GM19397 (cell line): Measurements from ENCODE around the gene KLHL7.
"Not testable (repeated sequence)": the region's sequence is repeated elsewhere in the genome, so short reads cannot be mapped to it uniquely, and the experiment has no call there.

Experiments used
- ATAC-seq: cut with Tn5 transposase; IDR thresholded peaks from one replicate; pipeline ENCODE4 v1.9.1; 2021; ENCODE audit warnings: mild to moderate bottlenecking, moderate library complexity; ENCODE audit not compliant: unreplicated experiment

KLHL7 gene

DNA sequence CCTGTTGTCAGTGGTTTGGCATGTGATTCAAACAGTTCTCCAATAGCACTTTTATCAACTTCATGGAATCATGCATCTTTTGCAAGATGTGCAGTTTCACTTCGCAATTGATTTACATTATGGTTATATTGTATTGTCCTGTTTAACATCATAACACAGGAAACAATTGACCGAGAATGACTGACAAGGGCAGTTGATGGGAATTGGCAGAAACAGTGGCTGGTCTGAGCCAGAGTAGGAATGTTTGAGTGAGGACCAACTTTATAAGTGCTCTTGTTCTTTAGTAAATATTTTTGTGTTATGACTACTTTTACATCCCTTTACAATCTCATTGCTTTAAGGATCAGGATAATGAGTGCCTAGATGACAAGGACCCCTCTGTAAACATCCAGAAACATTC, 2.2 kb downstream of the KLHL7 start:
- no peak for ATAC-seq

GRCh38 chr7:23108995-23109394, 3.4 kb downstream of the KLHL7 start:
- no peak for ATAC-seq

- ATAC-seq = no peak
Measured at GRCh38 chr7:23109470-23109869, 3.9 kb downstream of the KLHL7 start.

DNA sequence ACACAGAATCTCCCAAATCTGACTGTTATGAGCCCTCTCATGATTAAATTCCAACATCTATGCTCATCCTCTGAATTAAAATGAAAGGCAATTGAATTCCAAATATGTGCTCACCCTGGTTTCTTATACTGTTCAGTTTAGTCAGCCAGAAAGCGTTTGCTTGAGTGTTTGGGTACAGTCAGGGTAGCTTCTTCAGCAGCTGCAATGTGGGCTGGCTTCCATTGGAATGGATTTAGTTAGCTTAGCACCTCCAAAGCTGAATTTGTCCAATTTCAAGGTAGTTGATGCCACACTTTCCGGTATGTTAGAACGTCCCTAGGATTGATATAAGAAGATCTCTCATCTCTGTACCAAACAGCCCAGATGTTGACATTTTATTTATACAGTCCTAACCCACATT, 9.3 kb downstream of the KLHL7 start:
- no peak for ATAC-seq

- no peak for ATAC-seq
Measured at GRCh38 chr7:23115991-23116390, 10.4 kb downstream of the KLHL7 start.

- no peak for ATAC-seq
Measured at GRCh38 chr7:23117841-23118240, 12.3 kb downstream of the KLHL7 start.

- no peak for ATAC-seq
Measured at GRCh38 chr7:23120106-23120505, 14.5 kb downstream of the KLHL7 start.

DNA sequence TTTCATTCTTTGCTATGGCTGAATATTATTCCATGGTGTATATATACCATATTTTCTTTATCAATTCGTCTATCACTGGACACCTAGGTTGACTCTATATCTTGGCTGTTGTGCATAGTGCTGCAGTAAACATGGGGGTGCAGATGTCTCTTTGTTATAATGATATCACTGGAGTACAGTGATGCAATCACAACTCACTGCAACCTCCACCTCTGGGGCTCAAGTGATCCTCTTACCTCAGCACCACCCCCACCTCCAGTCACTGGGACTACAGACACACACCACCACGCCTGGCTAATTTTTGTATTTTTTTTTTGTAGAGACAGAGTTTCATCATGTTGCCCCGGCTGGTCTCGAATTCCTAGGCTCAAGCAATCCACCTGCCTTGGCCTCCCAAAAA, 15.6 kb downstream of the KLHL7 start:
- ATAC-seq = no peak

GRCh38 chr7:23123007-23123406, 17.4 kb downstream of the KLHL7 start:
- ATAC-seq = no peak

DNA sequence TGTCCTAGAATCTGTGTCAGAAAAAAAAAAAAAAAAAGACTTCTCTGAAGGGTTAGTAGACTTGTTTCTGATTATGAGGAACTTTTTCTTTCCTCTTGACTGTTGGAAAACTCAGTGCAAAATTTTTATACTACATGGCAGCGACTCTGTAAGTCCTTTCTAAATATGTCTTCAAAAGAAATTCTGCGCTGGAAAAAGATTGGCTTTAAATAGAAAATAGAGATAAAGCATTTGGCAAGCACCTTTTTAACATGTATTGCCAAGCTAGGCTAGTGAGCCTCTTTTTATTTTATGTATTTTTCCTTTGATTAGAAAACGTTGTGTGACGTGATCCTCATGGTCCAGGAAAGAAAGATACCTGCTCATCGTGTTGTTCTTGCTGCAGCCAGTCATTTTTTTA, 17.9 kb downstream of the KLHL7 start:
- ATAC-seq = no peak

GRCh38 chr7:23129036-23129435, 23.5 kb downstream of the KLHL7 start:
- no peak for ATAC-seq

DNA sequence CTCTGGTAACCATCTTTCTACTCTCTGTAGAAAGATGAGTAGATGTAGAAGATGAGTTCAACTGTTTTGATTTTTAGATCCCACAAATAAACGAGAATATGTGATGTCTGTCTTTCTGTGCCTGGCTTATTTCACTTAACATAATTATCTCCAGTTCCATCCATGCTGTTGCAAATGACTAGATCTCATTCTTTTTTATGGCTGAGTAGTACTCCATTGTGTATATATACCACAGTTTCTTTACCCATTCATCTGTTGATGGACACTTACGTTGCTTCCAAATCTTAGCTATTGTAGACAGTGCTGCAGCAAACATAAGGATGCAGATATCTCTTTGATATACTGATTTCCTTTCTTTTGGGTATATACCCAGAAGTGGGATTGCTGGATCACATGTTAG, 26.2 kb downstream of the KLHL7 start:
- not testable (repeated sequence) for ATAC-seq

DNA sequence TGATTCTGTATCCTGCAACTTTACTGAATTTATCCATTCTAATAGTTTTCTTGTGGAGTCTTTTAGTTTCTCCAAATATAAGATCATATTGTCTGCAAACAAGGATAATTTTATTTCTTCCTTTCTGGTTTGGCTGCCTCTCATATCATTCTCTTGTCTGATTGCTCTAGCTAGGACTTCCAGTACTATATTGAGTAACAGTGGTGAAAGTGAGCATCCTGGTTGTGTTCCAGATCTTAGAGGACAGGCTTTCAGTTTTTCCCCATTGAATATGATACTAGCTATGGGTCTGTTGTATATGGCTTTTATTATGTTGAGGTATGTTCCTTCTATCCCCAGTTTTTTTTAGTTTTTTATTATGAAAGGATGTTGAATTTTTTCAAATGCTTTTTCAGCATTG, 28.2 kb downstream of the KLHL7 start:
- no peak for ATAC-seq

DNA sequence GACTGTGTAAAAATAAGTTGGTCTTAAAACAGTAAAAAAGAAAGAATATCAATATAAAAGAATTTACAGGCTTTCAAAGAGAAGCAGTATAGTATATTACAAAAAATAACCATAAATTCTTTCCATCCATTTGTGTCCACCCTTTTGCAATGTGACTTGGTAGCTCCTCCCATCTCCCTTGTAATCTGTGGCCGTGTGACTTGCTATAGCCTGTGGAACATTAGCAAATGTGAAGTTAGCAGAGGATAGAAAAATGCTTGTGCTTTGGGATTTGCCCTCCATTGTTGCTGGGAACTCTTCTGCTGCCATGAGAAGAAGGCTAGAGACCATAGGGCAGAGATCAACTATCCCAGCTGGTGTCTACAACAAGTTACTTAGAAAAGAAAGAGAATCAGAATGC, 30.2 kb downstream of the KLHL7 start:
- ATAC-seq = no peak

DNA sequence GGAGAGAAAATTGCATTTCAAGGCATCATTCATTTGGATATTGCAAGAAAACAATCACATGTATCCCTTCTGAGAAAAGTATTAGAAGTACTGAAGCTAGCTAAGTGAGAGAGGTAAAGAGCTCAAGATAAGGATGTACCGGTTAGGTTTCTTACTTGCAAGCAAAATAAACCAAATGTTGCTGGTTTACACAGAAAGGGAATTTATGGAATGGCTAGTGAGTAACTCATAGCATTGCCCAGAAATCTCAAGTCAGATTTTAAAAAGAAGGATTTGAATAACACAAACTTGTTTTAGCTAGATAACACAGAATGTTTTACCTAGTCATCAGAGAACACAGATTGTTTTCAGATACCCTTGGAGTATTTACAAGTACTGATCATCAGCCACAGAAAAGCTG, 30.6 kb downstream of the KLHL7 start:
- ATAC-seq = no peak

GRCh38 chr7:23157679-23158078, 52.1 kb downstream of the KLHL7 start:
- no peak for ATAC-seq

- ATAC-seq = no peak
Measured at GRCh38 chr7:23158546-23158945, 53.0 kb downstream of the KLHL7 start.

- no peak for ATAC-seq
Measured at GRCh38 chr7:23161482-23161881, 55.9 kb downstream of the KLHL7 start.

GRCh38 chr7:23164846-23165245, 59.3 kb downstream of the KLHL7 start:
- no peak for ATAC-seq

DNA sequence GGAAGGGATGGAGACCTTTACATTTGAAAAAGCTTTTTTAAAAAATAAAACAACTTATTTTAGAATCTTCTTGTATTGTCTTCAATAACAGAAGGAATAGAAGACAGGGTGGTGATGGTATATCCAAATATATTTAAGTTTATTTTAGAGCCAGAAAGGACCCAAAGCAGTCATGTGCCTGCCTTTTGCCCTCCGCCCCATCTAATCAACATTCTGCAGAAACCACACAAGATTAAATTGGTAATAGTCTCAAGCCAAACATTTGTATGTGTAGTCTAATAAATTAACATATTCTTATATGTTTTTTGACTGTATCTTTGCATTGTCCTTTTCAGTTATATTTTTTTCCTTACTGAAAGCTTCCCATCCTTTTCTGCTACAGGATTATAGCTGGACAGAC, 59.7 kb downstream of the KLHL7 start:
- no peak for ATAC-seq

GRCh38 chr7:23167691-23168090, 62.1 kb downstream of the KLHL7 start:
- ATAC-seq = no peak

DNA sequence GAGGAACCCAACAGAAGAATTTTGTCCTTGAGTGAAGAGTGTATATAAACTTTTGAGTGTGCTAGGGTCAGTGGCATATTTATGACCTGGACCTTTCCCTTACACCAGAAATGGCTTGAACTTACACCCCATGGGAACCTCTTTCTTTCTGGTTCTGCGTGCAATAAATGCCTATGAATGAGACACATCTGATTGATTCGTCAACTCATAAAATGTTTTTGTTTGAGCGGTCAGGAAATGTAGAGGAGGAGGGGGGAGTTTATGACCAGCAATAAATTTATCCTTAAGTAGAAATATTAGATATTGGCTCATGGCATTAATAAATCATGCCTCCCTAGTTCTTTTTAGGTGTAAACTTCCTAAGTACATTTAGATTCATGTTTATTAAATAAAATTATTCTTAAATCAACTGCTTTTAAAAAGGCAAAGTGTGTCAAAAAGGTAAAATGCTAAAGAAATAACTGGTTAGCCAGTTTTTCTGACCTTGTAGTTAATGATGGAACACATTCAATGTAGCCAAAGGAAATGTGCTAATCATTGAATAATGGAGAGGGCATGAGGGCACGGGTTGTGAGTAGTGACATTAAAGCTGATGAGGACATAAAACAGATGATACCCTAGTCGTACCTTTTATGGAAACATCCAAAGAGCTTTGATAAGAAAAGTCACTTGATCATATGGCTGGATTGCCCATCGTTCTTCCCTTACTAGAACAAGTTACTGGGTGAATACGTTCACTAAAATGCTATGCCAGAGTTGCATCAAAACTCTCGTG, 62.7 kb downstream of the KLHL7 start:
- ATAC-seq = no peak

DNA sequence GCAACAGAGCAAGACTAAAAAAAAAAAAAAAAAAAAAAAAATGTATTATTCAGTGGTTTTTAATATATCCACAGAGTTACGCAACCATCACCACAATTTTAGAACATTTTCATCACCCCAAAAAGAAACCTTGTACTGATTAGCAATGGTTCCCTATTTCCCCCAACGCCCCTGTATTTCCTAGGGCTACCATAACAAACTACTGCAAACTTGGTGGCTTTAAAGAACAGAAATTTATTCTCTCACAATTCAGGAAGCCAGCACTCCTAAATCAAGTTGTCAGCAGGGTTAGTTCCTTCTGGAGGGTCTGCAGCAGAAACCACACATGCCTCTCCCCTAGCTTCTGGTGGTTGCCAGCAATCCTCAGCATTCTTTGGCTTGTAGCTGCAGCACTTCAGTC, 70.4 kb downstream of the KLHL7 start:
- no peak for ATAC-seq
